A549 (cell line): Measurements from ENCODE around the gene TPRN. TPM values are rescaled to one million over a fixed set of nuclear protein-coding genes. Genes with fewer than 3 reads are reported as not detected.
A peak's percentile ranks its signal among the peaks of the same experiment; 100 is the strongest.

Experiments
- ATAC-seq, 2 experiments: fragments of 200-7000 bp in 1 of 2; fragments of >200 bp in 1 of 2; cut with Nextera tagmentation in 1 of 2; cut with Tn5 transposase in 1 of 2; 3 replicates each; pipeline versions ENCODE4 v1.8.0 to v1.9.1; 2018 to 2020; ENCODE audit warnings: mild to moderate bottlenecking in 1 of 2, moderate library complexity in 1 of 2
- CTCF ChIA-PET: fragments of 300-600 bp; sonication (Branson Sonifier 250); formaldehyde crosslinking; extraction: SDS; loops from one replicate; lab custom pipeline; 2021; ENCODE audit warnings: antibody characterized with exemption, inconsistent platforms; lab: Yijun Ruan, JAX
- POLR2A ChIA-PET: fragments of 350-600 bp; formaldehyde crosslinking; extraction: SDS; loops from one replicate; lab custom pipeline; 2021; ENCODE audit warnings: antibody characterized with exemption, inconsistent platforms; lab: Yijun Ruan, JAX
- DNase-seq, 2 experiments: peaks; one replicate each; pipeline versions ENCODE4 v3.0.0 to v3.0.0-alpha.2; 2011 to 2016; ENCODE audit warnings: low read depth in 1 of 2, low spot score in 1 of 2
- FAIRE-seq: peaks from 2 replicates; lab custom pipeline; 2011; peaks lifted over from hg19 to GRCh38; lab: Jason Lieb, UNC
- H3K27ac ChIP-seq, 2 experiments: fragments of >200 bp; sonication (Bioruptor Twin); formaldehyde crosslinking; 3 replicates each; pipeline ENCODE4 v1.5.1; 2016 to 2017
- H3K4me1 ChIP-seq: fragments of >200 bp; sonication (Bioruptor Twin); formaldehyde crosslinking; 3 replicates; pipeline ENCODE4 v1.6.1; 2016
- H3K4me2 ChIP-seq: fragments of >200 bp; sonication (Bioruptor Twin); formaldehyde crosslinking; 3 replicates; pipeline ENCODE4 v1.6.1; 2016
- H3K4me3 ChIP-seq: fragments of >200 bp; sonication (Bioruptor Twin); formaldehyde crosslinking; 3 replicates; pipeline ENCODE4 v1.5.1; 2016
- H3K9me3 ChIP-seq: fragments of >200 bp; sonication (Bioruptor Twin); formaldehyde crosslinking; 3 replicates; pipeline ENCODE4 v1.6.1; 2016
- CBX2 ChIP-seq: fragments of 200-600 bp; sonication (generic); IDR thresholded peaks from 2 replicates; pipeline ENCODE4 v1.6.1; 2016; ENCODE audit warnings: low read depth, mild to moderate bottlenecking, borderline replicate concordance
- CBX8 ChIP-seq: fragments of 200-600 bp; sonication (generic); IDR thresholded peaks from 2 replicates; pipeline ENCODE4 v1.6.1; 2016
- EHF ChIP-seq: fragments of 250-450 bp; sonication (Bioruptor Pico); IDR thresholded peaks from 2 replicates; pipeline ENCODE4 v1.5.0; 2020; ENCODE audit warnings: mild to moderate bottlenecking
- EHMT2 ChIP-seq: fragments of 200-600 bp; sonication (generic); IDR thresholded peaks from 2 replicates; pipeline ENCODE4 v1.6.1; 2016; ENCODE audit warnings: antibody characterized with exemption, low read depth, mild to moderate bottlenecking, moderate library complexity
- FOXS1 ChIP-seq: fragments of 250-450 bp; sonication (Bioruptor Pico); IDR thresholded peaks from 2 replicates; pipeline ENCODE4 v1.5.0; 2020; ENCODE audit warnings: mild to moderate bottlenecking, moderate library complexity
- HOXB5 ChIP-seq: fragments of 250-450 bp; sonication (Bioruptor Pico); IDR thresholded peaks from 2 replicates; pipeline ENCODE4 v1.5.0; 2020; ENCODE audit warnings: mild to moderate bottlenecking, moderate library complexity
- NPAS2 ChIP-seq: fragments of 250-450 bp; sonication (Bioruptor Pico); IDR thresholded peaks from 2 replicates; pipeline ENCODE4 v1.8.0; 2022; ENCODE audit warnings: mild to moderate bottlenecking, moderate library complexity, borderline replicate concordance
- RAD21 ChIP-seq, 2 experiments: fragments of >200 bp in 1 of 2; sonication (Bioruptor Twin) in 1 of 2; formaldehyde crosslinking in 1 of 2; IDR thresholded peaks in 1 of 2; conservative IDR thresholded peaks in 1 of 2; 2 replicates in 1 of 2; 3 replicates in 1 of 2; pipeline ENCODE4 v1.6.1; 2012 to 2018; ENCODE audit warnings: inconsistent platforms in 1 of 2
- RNF2 ChIP-seq: fragments of 200-600 bp; sonication (generic); IDR thresholded peaks from 2 replicates; pipeline ENCODE4 v1.6.1; 2016; ENCODE audit warnings: low read depth, mild to moderate bottlenecking, antibody characterized with exemption, moderate library complexity, borderline replicate concordance
- TP53 ChIP-seq: fragments of 250-450 bp; sonication (Bioruptor Pico); IDR thresholded peaks from 2 replicates; pipeline ENCODE4 v1.5.0; 2021; ENCODE audit warnings: mild to moderate bottlenecking, moderate library complexity
- ZC3H11A ChIP-seq: fragments of 450-650 bp; IDR thresholded peaks from 2 replicates; pipeline ENCODE4 v1.6.1; 2014; ENCODE audit warnings: antibody characterized with exemption, mild to moderate bottlenecking
- ZNF302 ChIP-seq: fragments of 250-450 bp; sonication (Bioruptor Pico); IDR thresholded peaks from 2 replicates; pipeline ENCODE4 v1.9.0; 2021; ENCODE audit warnings: inconsistent platforms, mild to moderate bottlenecking, moderate library complexity
- WGBS: methylation state at CpG from one replicate; pipeline ENCODE4 v1.1.6; 2017; ENCODE audit errors: missing lambda C conversion rate; 5-methylcytosine and 5-hydroxymethylcytosine counted together
- polyA plus RNA-seq, 4 experiments: library from polyadenylated mRNA; depleted of rRNA in 3 of 4; stranded (reverse); fragments of >200 nt; fragmentation: RNase III in 1 of 4; extraction: RNeasy Plus Mini Kit Qiagen cat#74134 plus additional on column Dnase treatment in 1 of 4; gene quantifications; 2 replicates in 3 of 4; 3 replicates in 1 of 4; pipeline ENCODE4 v1.2.3, GENCODE V29; 2011 to 2017
- TF ChIP-seq, protein P1 (sequence below): fragments of 250-450 bp; sonication (Bioruptor Pico); IDR thresholded peaks from 2 replicates; pipeline ENCODE4 v1.5.0; 2020; ENCODE audit warnings: low read depth, mild to moderate bottlenecking, moderate library complexity
- TF ChIP-seq, protein P2 (sequence below): fragments of >200 bp; sonication (Bioruptor Twin); formaldehyde crosslinking; IDR thresholded peaks from 3 replicates; pipeline ENCODE4 v1.5.1; 2016

Gene TPRN
- polyA plus RNA-seq, 2 of the 4 experiments (the other 2 are of a cell fraction) = 2.1 to 6.5 TPM

DNA sequence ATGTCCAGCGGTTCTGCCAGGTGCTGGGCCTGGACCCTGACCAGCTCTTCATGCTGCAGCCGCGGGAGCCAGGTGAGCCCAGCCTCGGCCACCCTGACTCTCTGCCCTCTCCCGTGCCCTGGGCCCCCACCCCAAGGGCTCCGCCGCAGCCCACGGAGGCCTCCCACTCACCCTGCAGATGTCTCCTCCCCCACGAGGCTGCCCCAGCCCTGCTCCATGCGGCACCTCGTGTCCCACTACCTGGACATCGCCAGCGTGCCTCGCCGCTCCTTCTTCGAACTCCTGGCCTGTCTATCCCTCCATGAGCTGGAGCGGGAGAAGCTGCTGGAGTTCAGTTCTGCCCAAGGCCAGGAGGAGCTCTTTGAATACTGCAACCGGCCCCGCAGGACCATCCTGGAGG, 14.1 kb upstream of the TPRN start:
- CTCF ChIA-PET = interaction anchor here (1.2 to 9.9 kb wide), 7 partner anchors 10 to 28 kb away, joined by 3 to 71 read pairs (median 6); partner anchors contain the start of genes CYSRT1, RNF224, SSNA1 and TPRN

DNA sequence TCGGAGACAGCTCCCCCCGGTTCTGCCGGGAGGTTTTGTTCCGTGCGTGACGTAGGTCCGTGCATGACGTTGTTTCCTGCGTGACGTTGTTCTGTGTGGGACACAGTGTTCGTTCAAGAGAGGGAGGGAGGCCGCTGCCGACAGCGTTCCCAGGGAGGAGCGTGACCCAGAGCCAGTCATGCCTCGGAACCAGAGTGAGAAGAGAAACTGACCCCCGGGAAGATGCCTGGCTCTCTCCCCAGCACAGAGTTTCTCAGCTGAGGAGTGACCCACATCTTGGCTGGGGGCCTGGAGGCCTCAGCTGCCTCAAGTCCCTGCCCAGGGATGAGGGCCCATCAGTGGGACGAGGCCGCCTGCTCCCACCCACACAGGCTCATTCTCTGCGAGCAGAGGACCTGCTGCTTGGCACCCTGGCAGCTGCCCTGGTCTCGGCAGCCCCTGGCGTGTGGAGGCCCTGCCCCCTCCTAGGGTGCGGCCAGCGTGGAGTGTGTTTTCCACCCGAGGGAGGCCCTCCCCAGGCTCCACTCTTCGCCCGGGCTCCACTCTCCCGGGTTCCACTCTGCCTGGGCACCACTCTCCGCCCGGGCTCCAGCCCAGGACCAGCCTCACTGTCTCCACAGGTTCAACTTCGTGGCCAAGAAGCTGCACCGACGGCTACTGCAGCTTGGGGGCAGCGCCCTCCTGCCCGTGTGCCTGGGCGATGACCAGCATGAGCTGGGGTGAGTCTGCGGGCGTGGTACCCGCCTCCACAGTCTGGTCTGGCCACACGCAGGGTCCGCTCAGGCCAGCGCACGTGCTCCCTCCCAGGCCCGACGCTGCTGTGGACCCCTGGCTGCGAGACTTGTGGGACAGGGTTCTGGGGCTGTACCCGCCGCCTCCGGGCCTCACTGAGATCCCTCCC, 12.9 kb upstream of the TPRN start:
- Histone ChIP-seq H3K9me3 (no peaks in the 10 kb centered on the region), H3K4me2 (no peak overlapping the region), H3K4me1 (peaks cover 16% of the 10 kb centered on the region), H3K4me3 (no peak overlapping the region), H3K27ac (no peak overlapping the region)
- TF ChIP-seq, protein P1, sequence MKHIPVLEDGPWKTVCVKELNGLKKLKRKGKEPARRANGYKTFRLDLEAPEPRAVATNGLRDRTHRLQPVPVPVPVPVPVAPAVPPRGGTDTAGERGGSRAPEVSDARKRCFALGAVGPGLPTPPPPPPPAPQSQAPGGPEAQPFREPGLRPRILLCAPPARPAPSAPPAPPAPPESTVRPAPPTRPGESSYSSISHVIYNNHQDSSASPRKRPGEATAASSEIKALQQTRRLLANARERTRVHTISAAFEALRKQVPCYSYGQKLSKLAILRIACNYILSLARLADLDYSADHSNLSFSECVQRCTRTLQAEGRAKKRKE = no peak
- TF ChIP-seq RAD21 (conservative IDR thresholded peaks at IDR 0.05 in 1 of 2, IDR thresholded peaks at IDR 0.05 in 1 of 2) = peak in 1 of 2 experiments; percentile 31; a peak in 1 of 5 replicates
- no peak for TF ChIP-seq EHMT2
- TF ChIP-seq NPAS2 (CRISPR knock-in tag) = no peak
- TF ChIP-seq, protein P2, sequence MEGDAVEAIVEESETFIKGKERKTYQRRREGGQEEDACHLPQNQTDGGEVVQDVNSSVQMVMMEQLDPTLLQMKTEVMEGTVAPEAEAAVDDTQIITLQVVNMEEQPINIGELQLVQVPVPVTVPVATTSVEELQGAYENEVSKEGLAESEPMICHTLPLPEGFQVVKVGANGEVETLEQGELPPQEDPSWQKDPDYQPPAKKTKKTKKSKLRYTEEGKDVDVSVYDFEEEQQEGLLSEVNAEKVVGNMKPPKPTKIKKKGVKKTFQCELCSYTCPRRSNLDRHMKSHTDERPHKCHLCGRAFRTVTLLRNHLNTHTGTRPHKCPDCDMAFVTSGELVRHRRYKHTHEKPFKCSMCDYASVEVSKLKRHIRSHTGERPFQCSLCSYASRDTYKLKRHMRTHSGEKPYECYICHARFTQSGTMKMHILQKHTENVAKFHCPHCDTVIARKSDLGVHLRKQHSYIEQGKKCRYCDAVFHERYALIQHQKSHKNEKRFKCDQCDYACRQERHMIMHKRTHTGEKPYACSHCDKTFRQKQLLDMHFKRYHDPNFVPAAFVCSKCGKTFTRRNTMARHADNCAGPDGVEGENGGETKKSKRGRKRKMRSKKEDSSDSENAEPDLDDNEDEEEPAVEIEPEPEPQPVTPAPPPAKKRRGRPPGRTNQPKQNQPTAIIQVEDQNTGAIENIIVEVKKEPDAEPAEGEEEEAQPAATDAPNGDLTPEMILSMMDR = peak; percentile 11; the same call in 1 of the 3 replicates
- TF ChIP-seq EHF (CRISPR knock-in tag) = no peak
- TF ChIP-seq CBX2 = no peak
- POLR2A ChIA-PET = interaction anchor here (1.1 to 1.4 kb wide), 2 partner anchors 13 to 27 kb away, joined by 4 to 6 read pairs; partner anchors contain the start of genes TPRN and TUBB4B
- DNase-seq (no peak), FAIRE-seq (no peak), ATAC-seq (peak in 1 of 2 experiments; percentile 35; a peak in 3 of 6 replicates)
- WGBS = 91% methylated on average over 39 of the region's 49 CpGs
- CTCF ChIA-PET = interaction anchor here (1.0 to 9.9 kb wide), 10 partner anchors 11 to 95 kb away, joined by 3 to 71 read pairs (median 4); partner anchors contain the start of genes CYSRT1, RNF224, SSNA1 and TUBB4B

More for the DNA sequence above, 14.1 kb upstream of the TPRN start:
- no peak overlapping the region for H3K4me3 ChIP-seq
- H3K4me1 ChIP-seq = peaks cover 26% of the 10 kb centered on the region
- DNase-seq = no peak
- FAIRE-seq = no peak
- no peak for ATAC-seq
- POLR2A ChIA-PET = interaction anchor here (1.4 kb wide), 1 partner anchor 26 kb away, joined by 6 read pairs; the partner anchor contains the start of gene TUBB4B
- 90% methylated on average over 19 of the region's 19 CpGs for WGBS
- TF ChIP-seq ZNF302 (CRISPR knock-in tag) (no peak), TP53 (CRISPR knock-in tag) (no peak), FOXS1 (no peak), HOXB5 (CRISPR knock-in tag) (no peak), ZC3H11A (no peak), RNF2 (no peak)
- H3K4me2 ChIP-seq = no peak overlapping the region
- no peak overlapping the region for H3K27ac ChIP-seq
- H3K9me3 ChIP-seq = no peaks in the 10 kb centered on the region

DNA sequence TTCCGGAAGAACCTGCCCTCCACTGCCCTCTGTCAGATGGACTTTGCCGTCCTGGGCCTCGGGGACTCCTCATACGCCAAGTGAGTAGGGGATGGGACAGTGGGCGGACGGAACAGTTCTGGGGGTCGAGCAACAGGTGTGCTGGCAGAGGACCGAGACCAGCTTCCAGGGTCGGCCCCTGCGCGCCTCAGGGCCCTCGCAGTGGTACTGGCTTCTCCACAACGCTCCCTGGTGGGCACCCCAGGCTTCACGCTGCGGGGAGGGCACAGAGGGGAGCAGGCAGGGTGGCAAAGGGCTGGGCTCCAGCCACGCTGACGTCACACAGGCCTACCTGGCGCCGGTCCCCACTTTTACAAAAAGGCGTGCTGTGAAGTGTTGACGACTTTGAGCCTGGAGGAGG, 12.0 kb upstream of the TPRN start:
- no peak for DNase-seq
- ATAC-seq = peak in 1 of 2 experiments; percentile 36; a peak in 3 of 6 replicates
- POLR2A ChIA-PET = no interaction called here
- Histone ChIP-seq H3K4me2 (no peak overlapping the region), H3K27ac (no peak overlapping the region), H3K4me1 (peaks cover 9% of the 10 kb centered on the region), H3K9me3 (no peaks in the 10 kb centered on the region), H3K4me3 (no peak overlapping the region)
- TF ChIP-seq CBX8 = no peak
- WGBS = 86% methylated on average over 19 of the region's 21 CpGs
- FAIRE-seq = no peak
- CTCF ChIA-PET = interaction anchor here (0.9 to 9.9 kb wide), 7 partner anchors 11 to 145 kb away, joined by 3 to 71 read pairs (median 4); partner anchors contain the start of genes RNF224, SSNA1 and TUBB4B
